HG03520 (cell line): ENCODE results near the gene LPGAT1.

Source experiments
- ATAC-seq: cut with Tn5 transposase; IDR thresholded peaks from one replicate; pipeline ENCODE4 v1.9.1; 2021; ENCODE audit warnings: mild to moderate bottlenecking, moderate library complexity; ENCODE audit not compliant: unreplicated experiment

The LPGAT1 gene

GRCh38 chr1:211828584-211829342, 1.8 kb downstream of the LPGAT1 start:
- no peak for ATAC-seq

DNA sequence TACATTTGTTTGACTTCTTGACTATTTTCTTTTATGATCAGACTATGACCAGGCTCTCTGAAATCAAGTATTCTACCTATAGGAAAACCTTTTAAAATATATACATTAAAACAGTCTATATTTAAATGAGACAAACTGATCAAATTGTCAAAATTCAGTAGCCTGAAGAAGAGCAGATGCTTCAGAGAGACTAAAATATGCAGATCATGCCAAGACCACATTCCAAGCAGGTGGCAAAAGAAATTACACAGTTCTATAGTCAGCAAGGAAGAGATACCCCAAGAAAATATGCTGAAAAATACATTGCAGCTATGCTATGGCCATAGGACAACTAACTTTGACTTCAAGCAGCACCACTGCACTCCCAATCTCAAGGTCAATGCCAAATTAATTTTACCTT, 3.5 kb downstream of the LPGAT1 start:
- no peak for ATAC-seq

DNA sequence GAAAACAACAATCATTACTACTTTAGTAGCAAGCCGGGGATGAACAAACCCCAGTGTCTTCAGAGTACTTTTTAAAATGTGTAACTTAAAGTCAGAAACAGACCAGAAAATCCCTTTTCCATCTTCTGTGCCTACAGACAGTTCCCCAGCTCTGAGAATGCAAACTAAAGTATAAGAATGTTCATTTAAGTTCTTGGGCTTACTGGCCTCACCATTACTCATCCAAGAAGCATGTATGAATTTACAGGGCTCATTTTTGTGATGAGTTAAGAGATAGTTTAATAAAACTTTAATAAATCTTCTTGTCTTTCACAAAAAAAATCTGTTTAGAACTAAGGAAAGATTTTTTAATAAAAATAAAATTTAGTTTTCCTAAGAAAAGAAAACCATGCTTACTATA, 4.6 kb downstream of the LPGAT1 start:
- ATAC-seq: no peak

- ATAC-seq: no peak
Measured at GRCh38 chr1:211822677-211823407, 7.7 kb downstream of the LPGAT1 start.

- no peak for ATAC-seq
Measured at GRCh38 chr1:211816586-211816985, 14.0 kb downstream of the LPGAT1 start.

- no peak for ATAC-seq
Measured at GRCh38 chr1:211814313-211814712, 16.2 kb downstream of the LPGAT1 start.

DNA sequence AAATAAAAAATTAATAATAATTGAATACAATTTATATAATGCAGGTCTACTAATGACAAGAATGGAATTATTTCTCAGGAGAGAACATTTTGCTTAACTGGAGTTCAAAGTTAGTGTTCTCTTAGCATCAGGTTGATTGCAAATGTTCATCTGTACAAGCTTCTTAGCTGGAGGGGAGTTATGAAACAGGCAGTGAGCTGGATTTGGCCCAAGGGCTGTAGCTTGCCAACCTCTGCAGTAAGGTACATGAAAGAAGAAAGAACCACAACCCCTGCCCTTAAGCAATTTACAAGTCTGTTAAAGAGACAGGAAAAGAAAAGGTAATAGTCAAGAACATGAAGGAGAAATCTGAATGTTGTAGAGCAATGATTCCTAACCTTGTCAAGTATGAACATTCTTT, 17.0 kb downstream of the LPGAT1 start:
- no peak for ATAC-seq

- no peak for ATAC-seq
Measured at GRCh38 chr1:211812584-211812983, 18.0 kb downstream of the LPGAT1 start.

- no peak for ATAC-seq
Measured at GRCh38 chr1:211811848-211812247, 18.7 kb downstream of the LPGAT1 start.

- no peak for ATAC-seq
Measured at GRCh38 chr1:211811126-211811525, 19.4 kb downstream of the LPGAT1 start.

DNA sequence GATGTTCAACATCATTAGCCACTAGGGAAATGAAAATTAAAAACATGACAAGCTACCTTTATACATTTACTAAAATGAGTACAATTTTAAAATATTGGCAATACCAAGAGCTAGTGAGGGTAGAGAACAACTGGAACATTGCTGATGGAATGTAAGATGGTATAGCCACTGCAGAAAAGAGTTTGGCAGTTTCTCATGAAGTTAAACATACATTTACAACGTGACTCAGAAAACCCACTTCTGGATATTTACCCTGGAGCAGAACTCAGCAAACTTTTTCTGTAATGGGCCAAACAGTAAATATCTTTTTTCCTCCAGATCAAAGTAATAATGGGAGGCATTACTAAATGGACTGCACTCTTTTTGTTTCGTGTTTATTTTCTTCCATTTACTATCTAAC, 22.1 kb downstream of the LPGAT1 start:
- ATAC-seq: no peak

DNA sequence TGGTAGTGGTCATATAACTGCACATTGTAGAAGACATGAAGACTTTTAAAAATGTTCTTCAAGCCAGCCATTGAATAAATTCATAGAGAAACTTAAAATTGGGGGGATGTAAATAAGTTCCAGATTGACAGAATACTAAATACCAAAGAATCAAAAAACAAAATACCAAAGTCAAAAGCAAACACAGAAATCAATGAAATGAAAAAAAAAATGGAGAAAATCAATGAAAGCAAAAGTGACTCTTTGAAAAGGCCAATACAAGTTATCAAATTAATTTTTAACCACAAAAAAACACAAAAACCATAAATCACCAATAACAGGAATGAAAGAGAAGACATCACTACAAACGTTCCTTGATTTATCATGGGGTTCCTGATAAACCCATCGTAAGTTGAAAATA, 25.6 kb downstream of the LPGAT1 start:
- no peak for ATAC-seq

GRCh38 chr1:211800925-211801607, 29.5 kb downstream of the LPGAT1 start:
- ATAC-seq: no peak

DNA sequence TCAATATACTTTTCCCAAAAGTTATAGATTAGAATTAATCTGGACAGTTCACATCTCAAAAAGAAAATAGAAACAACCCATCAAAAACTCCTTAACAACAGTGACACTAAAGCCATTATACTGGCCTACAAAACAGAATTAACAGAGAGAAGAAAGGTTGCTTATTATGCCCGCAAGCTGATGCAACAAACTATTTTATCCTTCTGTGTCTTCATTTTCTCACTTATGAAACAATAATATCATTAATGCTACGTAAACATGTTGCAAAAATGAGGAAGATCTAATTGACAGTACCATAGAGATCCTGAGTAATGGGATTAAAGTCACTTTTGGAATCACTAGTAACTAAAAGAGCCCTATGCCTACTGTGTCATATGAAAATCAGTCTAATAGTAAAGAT, 32.6 kb downstream of the LPGAT1 start:
- no peak for ATAC-seq

GRCh38 chr1:211791979-211792378, 38.6 kb downstream of the LPGAT1 start:
- ATAC-seq: no peak

DNA sequence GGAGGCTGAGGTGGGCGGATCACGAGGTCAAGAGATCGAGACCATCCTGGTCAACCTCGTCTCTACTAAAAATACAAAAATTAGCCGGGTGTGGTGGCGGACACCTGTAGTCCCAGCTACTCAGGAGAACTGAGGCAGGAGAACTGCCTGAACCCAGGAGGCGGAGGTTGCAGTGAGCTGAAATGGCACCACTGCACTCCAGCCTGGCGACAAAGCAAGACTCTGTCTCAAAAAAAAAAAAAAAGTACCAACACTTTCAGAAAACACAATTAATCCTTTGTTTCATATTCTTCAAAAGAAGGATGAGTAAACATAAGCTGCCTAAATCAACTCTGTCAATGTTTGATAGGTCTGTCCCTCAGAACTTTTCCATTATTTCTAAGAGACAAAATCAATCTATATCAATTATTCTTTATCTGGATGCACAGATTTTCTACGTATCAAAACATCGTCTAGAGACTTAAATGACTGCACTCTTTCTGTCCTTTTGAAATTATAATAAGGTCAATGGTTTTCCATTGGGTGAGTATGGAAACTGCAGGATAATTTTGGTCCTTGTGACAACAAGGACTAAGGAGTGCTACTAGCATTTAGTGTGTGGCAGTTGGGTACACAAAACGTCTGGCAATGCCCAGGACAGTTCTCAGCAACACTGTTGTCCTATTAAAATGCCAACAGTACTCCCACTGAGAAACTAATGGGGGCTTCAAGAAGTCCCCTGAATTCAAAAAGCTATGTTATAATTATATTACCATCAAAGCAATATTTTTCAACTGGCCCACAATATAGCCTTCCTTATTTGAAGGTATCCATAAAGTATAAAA, 40.7 kb downstream of the LPGAT1 start:
- ATAC-seq: no peak

DNA sequence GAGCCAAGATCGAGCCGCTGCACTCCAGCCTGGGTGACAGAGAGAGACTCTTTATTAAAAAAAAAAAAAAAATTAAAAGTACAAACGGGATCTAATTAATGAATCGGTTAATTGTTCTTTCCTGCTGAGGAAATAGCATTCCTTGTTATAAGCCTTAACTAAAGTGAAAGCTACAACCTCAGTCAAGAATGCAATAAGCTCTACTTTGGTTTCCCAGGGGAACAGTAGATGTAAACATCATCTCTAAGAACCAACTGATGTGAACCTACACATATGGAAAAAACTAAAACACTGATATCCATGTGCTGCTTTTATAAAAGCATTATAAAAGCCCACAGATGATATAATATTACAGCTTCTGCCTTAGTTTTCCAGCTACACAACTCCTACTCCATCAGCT, 41.9 kb downstream of the LPGAT1 start:
- no peak for ATAC-seq

- ATAC-seq: no peak
Measured at GRCh38 chr1:211783897-211784296, 46.7 kb downstream of the LPGAT1 start.

DNA sequence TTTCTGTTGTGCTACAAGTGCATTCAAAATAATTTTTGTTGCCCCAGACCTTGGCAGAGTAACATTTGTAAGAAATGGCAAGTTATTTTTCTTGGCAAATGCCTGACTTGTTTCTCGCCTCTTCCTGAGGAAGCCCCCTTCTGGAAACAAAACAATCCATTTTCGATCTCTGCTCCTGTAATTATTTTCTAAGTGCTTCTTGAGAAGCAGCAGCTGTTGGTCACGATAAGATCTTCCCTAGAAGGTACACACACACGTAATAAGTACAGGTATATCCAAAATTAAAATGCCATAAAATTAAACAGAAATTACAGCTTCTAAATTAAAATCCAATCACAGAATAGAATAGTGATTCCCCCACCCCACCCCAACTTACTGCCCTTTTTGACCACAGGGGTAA, 47.3 kb downstream of the LPGAT1 start:
- ATAC-seq: no peak

- no peak for ATAC-seq
Measured at GRCh38 chr1:211781260-211781659, 49.3 kb downstream of the LPGAT1 start.

DNA sequence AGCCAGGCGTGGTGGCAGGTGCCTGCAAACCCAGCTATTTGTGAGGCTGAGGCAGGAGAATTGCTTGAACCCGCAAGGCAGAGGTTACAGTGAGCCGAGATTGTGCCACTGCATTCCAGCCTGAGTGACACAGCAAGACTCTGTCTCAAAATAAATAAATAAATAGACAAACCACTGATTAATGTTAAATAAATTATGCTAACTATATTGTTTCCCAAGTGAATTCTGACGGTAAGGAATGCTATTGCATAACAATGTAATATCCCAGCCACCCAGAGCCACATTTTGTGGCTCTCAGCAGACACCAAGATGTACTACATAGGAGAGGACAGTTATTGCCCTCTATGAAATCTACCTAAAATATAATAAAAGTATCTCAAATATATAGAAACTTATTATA, 55.4 kb downstream of the LPGAT1 start:
- no peak for ATAC-seq
